ENCODE measurements around the gene UBE2E2. TPM values are rescaled to one million over a fixed set of nuclear protein-coding genes. Genes with fewer than 3 reads are reported as not detected.

UBE2E2 gene
- total and polyA plus RNA-seq, 4 donors, result 21.5 to 87.5 (median 29.0) TPM

DNA sequence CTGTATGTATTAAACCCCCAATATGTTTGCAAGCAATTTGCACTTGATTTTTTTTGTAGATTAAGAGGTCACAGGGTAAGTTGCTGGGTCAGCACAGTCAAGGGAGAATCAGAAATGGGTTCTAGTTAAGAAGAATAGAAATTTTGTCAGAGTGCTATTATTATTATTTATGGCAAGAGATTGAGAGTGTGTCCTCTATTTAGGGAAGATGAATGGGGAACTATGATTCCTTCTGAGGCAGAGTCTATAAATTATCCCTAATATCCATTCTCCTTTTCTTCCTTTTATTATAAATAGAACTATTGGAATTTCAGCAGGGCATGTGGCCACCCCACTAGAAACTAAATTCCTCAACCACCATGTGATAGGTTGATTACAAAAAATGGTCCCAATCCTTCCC, 392.7 kb downstream of the UBE2E2 start:
- ATAC-seq (ENCODE audit: insufficient read depth, low FRiP score) (no peak), DNase-seq (no peak)
- Histone ChIP-seq H3K27ac (ENCODE audit: low read depth in 1 of 2, low read length in 1 of 2) (no peak overlapping the region), H3K9me3 (ENCODE audit: control insufficient read depth in 4 of 4, insufficient read depth in 3 of 4, low read length in 3 of 4) (no peaks in the 10 kb centered on the region), H3K9ac (ENCODE audit: insufficient read depth in 1 of 2, low read length in 2 of 2) (no peak overlapping the region), H3K36me3 (ENCODE audit: control insufficient read depth in 4 of 4, insufficient read depth in 4 of 4, low read length in 4 of 4) (no peaks in the 10 kb centered on the region), H3K4me3 (no peak overlapping the region), H3K27me3 (ENCODE audit: control insufficient read depth in 3 of 3, insufficient read depth in 3 of 3, low read length in 2 of 3) (no peaks in the 10 kb centered on the region), H3K4me1 (ENCODE audit: control insufficient read depth in 5 of 5, insufficient read depth in 5 of 5, low read length in 5 of 5) (peaks cover 0 to 8% (median 3%) of the 10 kb centered on the region in 5 donors)
- TF ChIP-seq, protein P1, sequence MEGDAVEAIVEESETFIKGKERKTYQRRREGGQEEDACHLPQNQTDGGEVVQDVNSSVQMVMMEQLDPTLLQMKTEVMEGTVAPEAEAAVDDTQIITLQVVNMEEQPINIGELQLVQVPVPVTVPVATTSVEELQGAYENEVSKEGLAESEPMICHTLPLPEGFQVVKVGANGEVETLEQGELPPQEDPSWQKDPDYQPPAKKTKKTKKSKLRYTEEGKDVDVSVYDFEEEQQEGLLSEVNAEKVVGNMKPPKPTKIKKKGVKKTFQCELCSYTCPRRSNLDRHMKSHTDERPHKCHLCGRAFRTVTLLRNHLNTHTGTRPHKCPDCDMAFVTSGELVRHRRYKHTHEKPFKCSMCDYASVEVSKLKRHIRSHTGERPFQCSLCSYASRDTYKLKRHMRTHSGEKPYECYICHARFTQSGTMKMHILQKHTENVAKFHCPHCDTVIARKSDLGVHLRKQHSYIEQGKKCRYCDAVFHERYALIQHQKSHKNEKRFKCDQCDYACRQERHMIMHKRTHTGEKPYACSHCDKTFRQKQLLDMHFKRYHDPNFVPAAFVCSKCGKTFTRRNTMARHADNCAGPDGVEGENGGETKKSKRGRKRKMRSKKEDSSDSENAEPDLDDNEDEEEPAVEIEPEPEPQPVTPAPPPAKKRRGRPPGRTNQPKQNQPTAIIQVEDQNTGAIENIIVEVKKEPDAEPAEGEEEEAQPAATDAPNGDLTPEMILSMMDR (IDR thresholded peaks at IDR 0.05; ENCODE audit: control extremely low read depth, extremely low read depth), result no peak

DNA sequence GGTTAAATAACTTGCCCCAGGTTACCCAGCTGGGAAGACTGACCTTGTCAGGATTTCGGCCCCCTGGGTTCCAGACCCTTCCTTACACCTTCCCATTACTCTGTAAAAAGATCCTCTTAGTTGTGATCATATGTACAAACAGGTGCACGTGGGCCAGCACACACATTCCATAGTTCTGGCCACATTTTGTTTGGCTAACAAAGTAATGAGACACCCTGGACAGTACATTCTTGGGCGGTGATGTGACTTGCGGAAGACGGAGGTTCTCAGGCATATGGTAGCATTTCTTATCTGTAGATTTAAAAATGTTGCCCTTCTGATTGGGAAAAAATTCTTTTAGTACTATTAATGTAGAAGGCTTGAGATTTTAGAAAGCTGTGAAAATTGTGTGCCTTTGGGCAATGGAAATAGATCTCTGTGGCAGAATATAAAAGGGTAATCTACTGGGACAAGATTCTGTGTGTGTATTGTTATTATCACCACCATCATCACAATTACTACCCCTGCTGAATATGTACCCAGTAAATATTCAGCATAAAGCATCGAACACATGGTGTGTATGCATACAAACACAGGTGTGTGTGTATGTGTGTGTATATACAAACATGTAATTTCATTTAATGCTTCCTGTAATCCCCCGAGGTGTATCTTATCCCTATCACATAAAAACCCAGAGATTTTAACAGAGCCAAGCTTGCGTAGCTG, 397.2 kb downstream of the UBE2E2 start:
- ATAC-seq (ENCODE audit: insufficient read depth, low FRiP score) (no peak), DNase-seq (no peak)
- H3K9me3 ChIP-seq (ENCODE audit: control insufficient read depth in 4 of 4, insufficient read depth in 3 of 4, low read length in 3 of 4), result no peaks in the 10 kb centered on the region
- H3K27ac ChIP-seq (ENCODE audit: low read depth in 1 of 2, low read length in 1 of 2), result no peak overlapping the region
- 83 to 90% methylated on average over 8 of the region's 8 CpGs for WGBS, 2 donors
- no peak overlapping the region for H3K9ac ChIP-seq (ENCODE audit: insufficient read depth in 1 of 2, low read length in 2 of 2)
- H3K4me3 ChIP-seq, result no peak overlapping the region
- no peaks in the 10 kb centered on the region for H3K36me3 ChIP-seq (ENCODE audit: control insufficient read depth in 4 of 4, insufficient read depth in 4 of 4, low read length in 4 of 4)
- H3K4me1 ChIP-seq (ENCODE audit: control insufficient read depth in 5 of 5, insufficient read depth in 5 of 5, low read length in 5 of 5), result peaks cover 0 to 14% (median 2%) of the 10 kb centered on the region in 5 donors
- TF ChIP-seq, protein P1 (IDR thresholded peaks at IDR 0.05; ENCODE audit: control extremely low read depth, extremely low read depth), result no peak
- H3K27me3 ChIP-seq (ENCODE audit: control insufficient read depth in 3 of 3, insufficient read depth in 3 of 3, low read length in 2 of 3), result no peaks in the 10 kb centered on the region

DNA sequence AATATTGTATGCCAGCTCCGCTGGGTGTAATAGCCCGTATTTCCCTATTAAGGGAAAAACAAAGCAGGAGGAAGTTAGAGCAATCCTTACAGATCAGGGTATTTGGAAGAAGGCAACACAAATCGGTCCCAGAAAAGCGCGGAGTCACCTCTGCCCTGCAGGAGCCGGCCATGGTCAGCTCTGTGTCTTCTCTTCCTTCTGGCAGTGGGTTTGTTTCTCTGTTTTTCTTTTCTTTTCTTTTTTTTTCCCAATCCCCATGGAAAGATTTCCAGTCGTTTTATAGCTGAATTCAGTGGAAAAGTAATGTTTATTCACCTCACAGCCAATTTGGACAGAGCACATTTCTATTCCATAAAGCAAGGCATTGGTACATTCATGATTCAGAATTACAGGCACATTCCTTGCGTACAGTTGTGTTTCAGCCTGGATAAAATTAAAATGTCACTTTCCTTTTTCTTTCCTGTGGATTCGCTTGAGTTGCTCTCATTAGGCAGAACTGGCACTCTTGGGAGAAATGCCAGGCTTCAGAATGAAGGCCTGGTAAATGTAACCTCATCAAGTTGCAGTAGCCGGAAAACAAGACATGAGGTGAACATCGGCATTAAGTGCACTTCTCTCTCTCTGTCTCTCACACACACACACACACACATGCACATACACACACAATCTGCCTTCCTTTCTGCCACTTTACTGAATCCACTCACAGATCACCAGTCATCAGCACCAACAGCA, 398.1 kb downstream of the UBE2E2 start:
- ATAC-seq (ENCODE audit: insufficient read depth, low FRiP score) (no peak), DNase-seq (peak in 2 of 3 donors; percentile 62 to 79)
- no peak overlapping the region for H3K4me3 ChIP-seq

More for the DNA sequence above, 398.1 kb downstream of the UBE2E2 start:
- Histone ChIP-seq H3K4me1 (ENCODE audit: control insufficient read depth in 5 of 5, insufficient read depth in 5 of 5, low read length in 5 of 5) (peaks cover 0 to 14% (median 2%) of the 10 kb centered on the region in 5 donors), H3K36me3 (ENCODE audit: control insufficient read depth in 4 of 4, insufficient read depth in 4 of 4, low read length in 4 of 4) (no peaks in the 10 kb centered on the region), H3K27ac (ENCODE audit: low read depth in 1 of 2, low read length in 1 of 2) (no peak overlapping the region), H3K9ac (ENCODE audit: insufficient read depth in 1 of 2, low read length in 2 of 2) (no peak overlapping the region), H3K27me3 (ENCODE audit: control insufficient read depth in 3 of 3, insufficient read depth in 3 of 3, low read length in 2 of 3) (no peaks in the 10 kb centered on the region), H3K9me3 (ENCODE audit: control insufficient read depth in 4 of 4, insufficient read depth in 3 of 4, low read length in 3 of 4) (no peaks in the 10 kb centered on the region)
- 79 to 83% methylated on average over 11 of the region's 11 CpGs for WGBS, 2 donors
- TF ChIP-seq, protein P1 (IDR thresholded peaks at IDR 0.05; ENCODE audit: control extremely low read depth, extremely low read depth), result no peak

Measured in lung (tissue), 12 donors.